HS-27A (cell line): ENCODE results near the gene ZNF593OS.

Experiments
- DNase-seq: peaks from one replicate; pipeline ENCODE4 v3.0.0-alpha.2; 2012; ENCODE audit warnings: low read depth, missing footprints

Gene ZNF593OS

GRCh38 chr1:26158908-26159742, 12.5 kb downstream of the ZNF593OS start, which contains the start of gene FAM110D:
TSS of gene FAM110D (plus strand) at chr1:26159079. CDS start at chr1:26161292, 2,213 bp downstream.
- DNase-seq = no peak

GRCh38 chr1:26158271-26158907, 13.2 kb downstream of the ZNF593OS start:
- DNase-seq = no peak

GRCh38 chr1:26156285-26157038, 15.2 kb downstream of the ZNF593OS start:
- no peak for DNase-seq

- no peak for DNase-seq
Observed at GRCh38 chr1:26155370-26156284, 16.0 kb downstream of the ZNF593OS start.

- DNase-seq = no peak
Observed at GRCh38 chr1:26154750-26155149, 16.9 kb downstream of the ZNF593OS start.

- DNase-seq = no peak
Observed at GRCh38 chr1:26153966-26154532, 17.6 kb downstream of the ZNF593OS start.

GRCh38 chr1:26148887-26149286, 22.7 kb downstream of the ZNF593OS start:
- DNase-seq = no peak

- DNase-seq = no peak
Observed at GRCh38 chr1:26145960-26146294, 25.7 kb downstream of the ZNF593OS start.

- no peak for DNase-seq
Observed at GRCh38 chr1:26145041-26145959, 26.3 kb downstream of the ZNF593OS start.

- no peak for DNase-seq
Observed at GRCh38 chr1:26142159-26142558, 29.5 kb downstream of the ZNF593OS start.

- no peak for DNase-seq
Observed at GRCh38 chr1:26138974-26139558, 32.6 kb downstream of the ZNF593OS start.

- DNase-seq = no peak
Observed at GRCh38 chr1:26134466-26134865, 37.2 kb downstream of the ZNF593OS start.

GRCh38 chr1:26132834-26133167, 38.8 kb downstream of the ZNF593OS start:
- no peak for DNase-seq

GRCh38 chr1:26132128-26132833, 39.4 kb downstream of the ZNF593OS start:
- no peak for DNase-seq

- no peak for DNase-seq
Observed at GRCh38 chr1:26130695-26131094, 40.9 kb downstream of the ZNF593OS start.

GRCh38 chr1:26129778-26130177, 41.9 kb downstream of the ZNF593OS start:
- DNase-seq = no peak

GRCh38 chr1:26127235-26128163, 44.1 kb downstream of the ZNF593OS start:
- DNase-seq = no peak
